H1 (cell line): ENCODE data around the gene BPGM. TPM values are rescaled to one million over a fixed set of nuclear protein-coding genes. Genes with fewer than 3 reads are reported as not detected.

Experiments
- CTCF ChIA-PET: fragments of 300-600 bp; sonication (Branson Sonifier 250); formaldehyde crosslinking; loops from one replicate; lab custom pipeline; 2021; ENCODE audit not compliant: partially characterized antibody; lab: Charles Lee
- POLR2A ChIA-PET: fragments of 300-600 bp; sonication (Branson Sonifier 250); formaldehyde crosslinking; loops from one replicate; lab custom pipeline; 2021; ENCODE audit warnings: inconsistent platforms; ENCODE audit not compliant: partially characterized antibody; lab: Charles Lee
- DNase-seq, 2 experiments: peaks; one replicate each; pipeline versions ENCODE4 v3.0.0 to v3.0.0-alpha.2; 2010 to 2022; ENCODE audit warnings: low spot score in 2 of 2, low read depth in 1 of 2, mixed read lengths in 1 of 2
- FAIRE-seq: peaks from 2 replicates; lab custom pipeline; 2011; peaks lifted over from hg19 to GRCh38; lab: Jason Lieb, UNC
- H2AFZ ChIP-seq: 2 replicates; pipeline ENCODE4 v1.8.1; 2012; ENCODE audit warnings: low read length, inconsistent platforms
- H2AK5ac ChIP-seq: 2 replicates; pipeline ENCODE4 v1.6.1; 2013; ENCODE audit warnings: low read depth, low read length
- H2BK120ac ChIP-seq: replicated peaks from 2 replicates; pipeline ENCODE3; 2013; ENCODE audit warnings: low read depth, low read length, inconsistent platforms
- H2BK12ac ChIP-seq: 2 replicates; pipeline ENCODE4 v1.6.1; 2013; ENCODE audit warnings: low read depth, low read length
- H2BK15ac ChIP-seq: 2 replicates; pipeline ENCODE4 v1.6.1; 2013; ENCODE audit warnings: low read length
- H2BK20ac ChIP-seq: 2 replicates; pipeline ENCODE4 v1.6.1; 2013; ENCODE audit warnings: low read length
- H2BK5ac ChIP-seq: 2 replicates; pipeline ENCODE4 v1.6.1; 2013; ENCODE audit warnings: low read depth, low read length
- H3K14ac ChIP-seq: 2 replicates; pipeline ENCODE4 v1.6.1; 2013; ENCODE audit warnings: inconsistent platforms; ENCODE audit not compliant: insufficient read length
- H3K18ac ChIP-seq: 2 replicates; pipeline ENCODE4 v1.6.1; 2013; ENCODE audit warnings: low read length; ENCODE audit errors: extremely low read depth
- H3K23ac ChIP-seq: 2 replicates; pipeline ENCODE4 v1.6.1; 2013; ENCODE audit warnings: inconsistent platforms; ENCODE audit not compliant: insufficient read length
- H3K23me2 ChIP-seq: 2 replicates; pipeline ENCODE4 v1.6.1; 2013; ENCODE audit warnings: low read depth, low read length
- H3K27ac ChIP-seq: 2 replicates; pipeline ENCODE4 v1.6.1; 2011; ENCODE audit warnings: low read depth, low read length, inconsistent platforms
- H3K27me3 ChIP-seq, 4 experiments: replicated peaks in 1 of 4; 1 replicate in 1 of 4; 2 replicates in 3 of 4; pipeline versions ENCODE4 v1.6.1 to v1.8.1; 2011 to 2013; ENCODE audit warnings: low read length in 3 of 4, mild to moderate bottlenecking in 3 of 4, inconsistent platforms in 2 of 4, mixed read lengths in 2 of 4, moderate library complexity in 1 of 4; ENCODE audit not compliant: control insufficient read depth in 3 of 4, insufficient read depth in 3 of 4; ENCODE audit errors: extremely low read depth in 1 of 4
- H3K36me3 ChIP-seq, 4 experiments: 2 replicates each; pipeline versions ENCODE4 v1.6.1 to v1.8.1; 2011 to 2013; ENCODE audit warnings: mild to moderate bottlenecking in 4 of 4, low read length in 3 of 4, moderate library complexity in 2 of 4, control low read depth in 1 of 4, inconsistent platforms in 1 of 4; ENCODE audit not compliant: insufficient read depth in 4 of 4, control insufficient read depth in 2 of 4
- H3K4ac ChIP-seq: replicated peaks from 2 replicates; pipeline ENCODE3; 2013; ENCODE audit warnings: low read length, low read depth, mixed read lengths, inconsistent platforms; ENCODE audit not compliant: insufficient read length
- H3K4me1 ChIP-seq, 4 experiments: replicated peaks in 1 of 4; 1 replicate in 1 of 4; 2 replicates in 3 of 4; pipeline versions ENCODE4 v1.6.1 to v1.8.1; 2011 to 2013; ENCODE audit warnings: low read length in 3 of 4, inconsistent platforms in 2 of 4, mixed read lengths in 1 of 4; ENCODE audit not compliant: insufficient read depth in 4 of 4, control insufficient read depth in 3 of 4
- H3K4me2 ChIP-seq, 2 experiments: 2 replicates each; pipeline versions ENCODE4 v1.6.1 to v1.8.1; 2011 to 2013; ENCODE audit warnings: low read depth in 2 of 2, low read length in 2 of 2, control low read depth in 1 of 2, inconsistent platforms in 1 of 2, mild to moderate bottlenecking in 1 of 2; ENCODE audit not compliant: insufficient read depth in 1 of 2
- H3K4me3 ChIP-seq, 4 experiments: fragments of 200-600, 300-600 bp in 1 of 4; sonication (generic), shearing (Covaris generic), sonication (Bioruptor Twin) in 1 of 4; 2 replicates each; pipeline versions ENCODE4 v1.5.1 to v1.8.1; 2011 to 2016; ENCODE audit warnings: low read length in 4 of 4, low read depth in 3 of 4, control low read depth in 2 of 4, inconsistent platforms in 2 of 4, mild to moderate bottlenecking in 2 of 4, mixed read lengths in 1 of 4, moderate library complexity in 1 of 4; ENCODE audit not compliant: insufficient read depth in 2 of 4; ENCODE audit errors: extremely low read depth in 1 of 4
- H3K56ac ChIP-seq: replicated peaks from 2 replicates; pipeline ENCODE3; 2013; ENCODE audit warnings: low read depth, mild to moderate bottlenecking, mixed read lengths, low read length, inconsistent platforms; ENCODE audit not compliant: insufficient read length
- H3K79me1 ChIP-seq: 2 replicates; pipeline ENCODE4 v1.6.1; 2013; ENCODE audit warnings: low read depth, low read length, control low read depth
- H3K79me2 ChIP-seq, 2 experiments: 2 replicates each; pipeline versions ENCODE4 v1.6.1 to v1.8.1; 2012 to 2013; ENCODE audit warnings: low read length in 2 of 2, mild to moderate bottlenecking in 2 of 2, inconsistent platforms in 1 of 2; ENCODE audit not compliant: insufficient read depth in 2 of 2, control insufficient read depth in 1 of 2
- H3K9ac ChIP-seq, 4 experiments: replicated peaks in 1 of 4; 1 replicate in 1 of 4; 2 replicates in 3 of 4; pipeline versions ENCODE4 v1.6.1 to v1.8.1; 2011 to 2013; ENCODE audit warnings: low read depth in 3 of 4, low read length in 3 of 4, control low read depth in 2 of 4, mild to moderate bottlenecking in 2 of 4, moderate library complexity in 2 of 4, inconsistent platforms in 1 of 4; ENCODE audit errors: extremely low read depth in 1 of 4
- H3K9me3 ChIP-seq, 2 experiments: 2 replicates each; pipeline versions ENCODE4 v1.6.1 to v1.8.1; 2012 to 2013; ENCODE audit warnings: mild to moderate bottlenecking in 2 of 2, moderate library complexity in 2 of 2, control low read depth in 1 of 2, inconsistent platforms in 1 of 2, low read depth in 1 of 2, low read length in 1 of 2, mixed read lengths in 1 of 2; ENCODE audit not compliant: insufficient read depth in 2 of 2
- H4K20me1 ChIP-seq, 2 experiments: replicated peaks in 1 of 2; 2 replicates each; pipeline versions ENCODE3 to v1.8.1; 2011 to 2013; ENCODE audit warnings: inconsistent platforms in 2 of 2, low read length in 2 of 2, mild to moderate bottlenecking in 1 of 2; ENCODE audit not compliant: insufficient read depth in 2 of 2, control insufficient read depth in 1 of 2
- H4K5ac ChIP-seq: 2 replicates; pipeline ENCODE4 v1.6.1; 2013; ENCODE audit warnings: low read length, low read depth, mixed read lengths, inconsistent platforms; ENCODE audit not compliant: insufficient read length
- H4K8ac ChIP-seq: 2 replicates; pipeline ENCODE4 v1.8.0; 2013; ENCODE audit warnings: mild to moderate bottlenecking, moderate library complexity, low read length, inconsistent platforms; ENCODE audit not compliant: insufficient read depth; ENCODE audit errors: extremely low read depth
- H4K91ac ChIP-seq: replicated peaks from 2 replicates; pipeline ENCODE3; 2013; ENCODE audit warnings: low read length, mixed read lengths, inconsistent platforms; ENCODE audit not compliant: insufficient read length
- CREB1 ChIP-seq: IDR thresholded peaks from 2 replicates; pipeline ENCODE4 v1.6.1; 2012; ENCODE audit warnings: inconsistent platforms
- JUN ChIP-seq: IDR thresholded peaks from 2 replicates; pipeline ENCODE4 v1.6.1; 2011; ENCODE audit warnings: low read depth, mild to moderate bottlenecking, improper control_type of control experiment, low read length
- KDM5A ChIP-seq: fragments of 200-600 bp; IDR thresholded peaks from 2 replicates; pipeline ENCODE4 v1.7.1; 2012; ENCODE audit warnings: mild to moderate bottlenecking, low read length, inconsistent platforms, mixed read lengths
- MAX ChIP-seq: IDR thresholded peaks from 2 replicates; pipeline ENCODE4 v1.6.1; 2012; ENCODE audit warnings: inconsistent platforms
- NANOG ChIP-seq: IDR thresholded peaks from 2 replicates; pipeline ENCODE4 v1.6.1; 2011; ENCODE audit warnings: low read length, low read depth, mild to moderate bottlenecking, inconsistent platforms; ENCODE audit not compliant: insufficient read depth, poor library complexity, severe bottlenecking
- PHF8 ChIP-seq: fragments of 200-600 bp; sonication (generic); conservative IDR thresholded peaks from 2 replicates; pipeline ENCODE4 v1.7.1; 2012; ENCODE audit warnings: low read depth, mild to moderate bottlenecking, inconsistent platforms, low read length, moderate library complexity
- RAD21 ChIP-seq, 2 experiments: IDR thresholded peaks in 1 of 2; conservative IDR thresholded peaks in 1 of 2; 2 replicates each; pipeline ENCODE4 v1.6.1; 2011; ENCODE audit warnings: low read depth in 2 of 2, low read length in 2 of 2, improper control_type of control experiment in 1 of 2, inconsistent platforms in 1 of 2, mild to moderate bottlenecking in 1 of 2, moderate library complexity in 1 of 2
- RFX5 ChIP-seq: IDR thresholded peaks from 2 replicates; pipeline ENCODE4 v1.6.1; 2011; ENCODE audit warnings: low read depth, low read length, improper control_type of control experiment, borderline replicate concordance
- SP2 ChIP-seq: IDR thresholded peaks from 2 replicates; pipeline ENCODE4 v1.6.1; 2012; ENCODE audit warnings: mild to moderate bottlenecking, low read length, inconsistent platforms
- TCF12 ChIP-seq: IDR thresholded peaks from 2 replicates; pipeline ENCODE4 v1.6.1; 2011; ENCODE audit warnings: low read depth, mild to moderate bottlenecking, low read length
- ZNF274 ChIP-seq: IDR thresholded peaks from 2 replicates; pipeline ENCODE4 v1.7.0; 2012; ENCODE audit warnings: low read length, borderline replicate concordance; ENCODE audit errors: extremely low read depth
- WGBS, 2 experiments: shearing (Covaris generic) in 1 of 2; methylation state at CpG; one replicate each; pipeline versions ENCODE4 v1.1.6 to v1.1.7; 2013 to 2015; ENCODE audit warnings: low lambda C conversion rate in 2 of 2, mixed read lengths in 2 of 2, inconsistent platforms in 1 of 2, low coverage in 1 of 2, missing lambda C conversion rate in 1 of 2; ENCODE audit not compliant: insufficient replicate concordance in 2 of 2, insufficient coverage in 1 of 2, insufficient read length in 1 of 2; ENCODE audit errors: extremely low coverage in 1 of 2, missing lambda C conversion rate in 1 of 2; 5-methylcytosine and 5-hydroxymethylcytosine counted together
- polyA plus RNA-seq, 7 experiments: library from polyadenylated mRNA; depleted of rRNA in 3 of 7; stranded (reverse) in 5 of 7; unstranded in 2 of 7; fragments of >200 nt in 5 of 7; fragments of 200-250 nt in 2 of 7; gene quantifications; 1 replicate in 5 of 7; 2 replicates in 1 of 7; 4 replicates in 1 of 7; pipeline versions ENCODE4 v1.2.1 to v1.2.3, GENCODE V29; 2011 to 2013; ENCODE audit warnings: missing spikeins in 2 of 7, mixed read lengths in 2 of 7
- total RNA-seq: library from RNA; stranded (reverse); fragmentation: NEBNext Ultra II Directional; extraction: Animal tissue kit (Norgen Biotek cat#: 25700); gene quantifications from 2 replicates; pipeline ENCODE4 v1.2.1, GENCODE V29; 2021

Gene BPGM
- total and polyA plus RNA-seq, 2 of the 8 experiments (the other 6 are each of a cell fraction or from before 2014, with no cell fraction given) = 9.7 to 15.3 TPM

DNA sequence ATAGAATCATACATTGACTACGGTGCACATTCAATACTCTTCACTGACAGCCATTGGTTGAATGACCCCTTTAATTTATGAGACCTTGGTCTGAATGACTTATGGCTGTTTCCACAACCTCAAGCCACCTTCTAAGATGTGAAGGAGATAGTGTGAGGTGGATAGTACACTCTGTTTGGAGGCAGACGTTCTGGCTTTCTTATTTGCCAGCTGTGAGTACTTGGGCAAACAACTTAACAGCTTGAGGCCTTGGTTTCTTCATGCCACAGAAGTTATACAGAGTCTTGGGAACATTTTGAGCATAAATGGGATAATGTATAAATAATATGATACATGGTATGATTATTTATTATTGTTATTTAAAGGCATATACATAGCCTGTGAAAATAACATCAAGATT is 62.0 kb downstream of the BPGM start:
- H4K8ac ChIP-seq = no peak overlapping the region
- no peak overlapping the region for H3K23ac ChIP-seq
- no peak overlapping the region for H4K5ac ChIP-seq
- WGBS, 2 experiments = 88% methylated on average over 2 of the region's 2 CpGs; no CpG with 5 or more reads in 1 of the 2 experiments
- POLR2A ChIA-PET = no interaction called here
- H3K9ac ChIP-seq = no peak overlapping the region
- no peaks in the 10 kb centered on the region for H3K79me1 ChIP-seq
- no peak overlapping the region for H3K4me2 ChIP-seq
- no peak overlapping the region for H2BK20ac ChIP-seq
- no peak overlapping the region for H3K27ac ChIP-seq
- H2AK5ac ChIP-seq = no peak overlapping the region
- DNase-seq (no peak), FAIRE-seq (no peak)
- H3K27me3 ChIP-seq = peaks cover 0 to 1% (median 0%) of the 10 kb centered on the region in 4 experiments; a peak in 1 of 7 replicates
- no peak overlapping the region for H4K91ac ChIP-seq
- H3K18ac ChIP-seq = no peak overlapping the region
- H4K20me1 ChIP-seq = no peaks in the 10 kb centered on the region
- CTCF ChIA-PET = interaction anchor here (0.9 to 2.0 kb wide), 4 partner anchors 9 to 36 kb away, joined by 3 to 10 read pairs (median 6); no protein-coding TSS in a partner anchor
- no peaks in the 10 kb centered on the region for H3K79me2 ChIP-seq
- peaks cover 0 to 3% (median under 1%) of the 10 kb centered on the region in 4 experiments; a peak in 3 of 7 replicates for H3K4me1 ChIP-seq
- no peak overlapping the region for H2BK15ac ChIP-seq
- H3K14ac ChIP-seq = no peak overlapping the region
- H3K56ac ChIP-seq = no peak overlapping the region
- H2BK5ac ChIP-seq = no peak overlapping the region
- no peaks in the 10 kb centered on the region for H3K36me3 ChIP-seq
- no peak for TF ChIP-seq KDM5A
- TF ChIP-seq JUN = no peak
- TF ChIP-seq TCF12 = no peak
- TF ChIP-seq CREB1 = no peak
- no peak for TF ChIP-seq RAD21 (IDR thresholded peaks at IDR 0.05 in 1 of 2, conservative IDR thresholded peaks at IDR 0.05 in 1 of 2; ENCODE audit: low read depth in 2 of 2, low read length in 2 of 2)
- no peak for TF ChIP-seq PHF8
- TF ChIP-seq RFX5 = no peak
- TF ChIP-seq NANOG = no peak
- no peak for TF ChIP-seq ZNF274
- no peak for TF ChIP-seq SP2
- no peak for TF ChIP-seq MAX
- H3K9me3 ChIP-seq = no peaks in the 10 kb centered on the region
- H3K4ac ChIP-seq = no peak overlapping the region
- no peak overlapping the region for H2BK12ac ChIP-seq
- no peak overlapping the region for H2AFZ ChIP-seq
- H3K23me2 ChIP-seq = no peaks in the 10 kb centered on the region
- H2BK120ac ChIP-seq = no peak overlapping the region
- H3K4me3 ChIP-seq = no peak overlapping the region
